Hematopoietic multipotent progenitor cell (in vitro differentiated cells): ENCODE measurements around the gene SLC36A4. TPM values are rescaled to one million over a fixed set of nuclear protein-coding genes. Genes with fewer than 3 reads are reported as not detected.
"Not testable (repeated sequence)": the region's sequence is repeated elsewhere in the genome, so short reads cannot be mapped to it uniquely, and the experiment has no call there.

Source experiments
- DNase-seq, 3 donors: peaks; one replicate each; pipeline ENCODE4 v3.0.0-alpha.2; 2011 to 2015; ENCODE audit warnings: low read depth in 2 of 3, low spot score in 2 of 3
- total RNA-seq: library from RNA; depleted of rRNA; stranded (reverse); fragments of >200 nt; gene quantifications from one replicate; pipeline ENCODE4 v1.2.3, GENCODE V29; 2012

Gene SLC36A4
- total RNA-seq, 1 donor, result 12.1 TPM

- DNase-seq, result no peak
Observed at GRCh38 chr11:93194673-93195291, 3.0 kb downstream of the SLC36A4 start.

- no peak for DNase-seq
Observed at GRCh38 chr11:93193731-93194130, 4.1 kb downstream of the SLC36A4 start.

DNA sequence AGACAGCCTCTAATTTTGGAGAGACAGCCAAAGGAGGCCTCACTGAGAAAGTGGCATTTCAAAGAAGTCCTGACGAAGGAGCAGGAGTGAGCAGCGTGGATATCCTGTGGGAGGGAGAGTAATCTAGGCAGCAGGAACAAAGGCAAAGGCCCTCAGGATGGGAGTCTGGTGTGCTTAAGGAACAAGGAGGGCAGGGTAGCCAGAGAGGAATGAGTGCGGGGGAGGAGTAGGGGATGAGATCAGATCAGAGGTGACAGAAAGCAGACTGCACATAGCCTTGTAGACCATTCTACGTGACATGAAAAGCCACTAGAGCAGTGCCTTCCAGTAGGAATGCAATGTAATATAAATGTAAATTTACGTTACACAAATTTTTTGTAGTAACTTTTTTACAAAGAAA, 5.6 kb downstream of the SLC36A4 start:
- DNase-seq, result no peak

GRCh38 chr11:93189462-93189861, 8.3 kb downstream of the SLC36A4 start:
- DNase-seq, result no peak

GRCh38 chr11:93188726-93189125, 9.1 kb downstream of the SLC36A4 start:
- no peak for DNase-seq

GRCh38 chr11:93187290-93187689, 10.5 kb downstream of the SLC36A4 start:
- no peak for DNase-seq

GRCh38 chr11:93177891-93178290, 19.9 kb downstream of the SLC36A4 start:
- DNase-seq, result not testable (repeated sequence)

GRCh38 chr11:93169950-93170561, 27.7 kb downstream of the SLC36A4 start:
- DNase-seq, result peak in 1 of 3 donors; percentile 29

- no peak for DNase-seq
Observed at GRCh38 chr11:93169143-93169542, 28.6 kb downstream of the SLC36A4 start.

DNA sequence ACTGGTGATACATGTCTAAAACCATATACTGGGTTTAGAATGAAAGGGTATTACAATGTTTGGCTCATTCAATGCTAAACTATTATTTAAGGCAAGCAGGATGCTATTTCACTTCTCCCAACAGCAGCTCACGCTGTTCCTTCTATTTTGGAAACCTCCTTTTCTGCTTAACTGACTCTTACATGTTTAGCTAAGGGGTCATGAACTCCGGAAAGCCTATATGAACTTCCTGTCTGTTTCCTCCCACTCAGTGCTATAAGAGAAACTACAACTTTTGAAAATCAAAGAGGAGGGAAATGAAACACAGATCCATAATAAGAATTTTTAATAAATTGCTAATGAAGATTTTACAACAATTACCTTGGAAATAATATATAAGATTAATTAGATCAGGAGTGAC, 30.9 kb downstream of the SLC36A4 start:
- DNase-seq, result no peak

GRCh38 chr11:93166194-93166593, 31.6 kb downstream of the SLC36A4 start:
- no peak for DNase-seq

- no peak for DNase-seq
Observed at GRCh38 chr11:93160808-93161207, 37.0 kb downstream of the SLC36A4 start.

DNA sequence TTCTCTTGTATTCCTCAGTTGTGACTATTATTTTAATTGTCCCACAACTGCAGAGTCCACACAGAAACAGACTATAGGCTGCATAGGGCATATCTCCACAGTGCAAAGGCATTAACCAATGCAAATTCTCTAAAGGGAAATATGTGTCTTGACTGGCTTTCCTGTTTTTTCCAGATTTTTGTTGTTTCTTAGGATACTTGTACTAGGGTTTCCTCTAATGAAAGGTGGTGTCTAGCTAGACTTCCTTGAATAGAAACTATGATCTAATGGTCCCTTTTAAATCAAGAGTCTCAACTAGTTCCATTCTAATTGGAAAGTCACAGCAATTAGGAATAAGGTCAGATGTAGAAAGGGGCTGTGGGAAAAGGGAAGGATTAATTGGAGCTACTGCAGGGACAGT, 37.6 kb downstream of the SLC36A4 start:
- DNase-seq, result no peak

DNA sequence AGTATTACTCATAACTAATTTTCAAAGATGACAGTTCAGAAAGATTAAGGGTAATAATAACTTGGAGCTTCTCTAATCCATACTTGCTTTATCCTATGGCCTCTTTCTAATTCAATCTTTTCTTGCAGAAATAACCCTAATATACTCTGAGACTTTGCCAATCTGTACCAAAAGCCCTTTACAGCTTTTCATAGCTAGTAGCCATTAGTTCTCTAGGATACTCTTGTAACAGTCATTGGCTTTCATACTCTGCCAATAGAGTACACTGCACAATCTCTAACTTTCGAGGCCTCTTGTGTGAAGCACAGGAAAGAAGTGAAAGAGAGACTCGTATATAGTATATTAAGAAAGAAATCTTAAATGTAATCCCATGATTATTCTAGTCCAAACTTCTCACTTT, 38.1 kb downstream of the SLC36A4 start:
- DNase-seq, result no peak

GRCh38 chr11:93155738-93156137, 42.1 kb downstream of the SLC36A4 start:
- DNase-seq, result no peak

GRCh38 chr11:93145390-93145915, 52.3 kb downstream of the SLC36A4 start:
- DNase-seq, result no peak

DNA sequence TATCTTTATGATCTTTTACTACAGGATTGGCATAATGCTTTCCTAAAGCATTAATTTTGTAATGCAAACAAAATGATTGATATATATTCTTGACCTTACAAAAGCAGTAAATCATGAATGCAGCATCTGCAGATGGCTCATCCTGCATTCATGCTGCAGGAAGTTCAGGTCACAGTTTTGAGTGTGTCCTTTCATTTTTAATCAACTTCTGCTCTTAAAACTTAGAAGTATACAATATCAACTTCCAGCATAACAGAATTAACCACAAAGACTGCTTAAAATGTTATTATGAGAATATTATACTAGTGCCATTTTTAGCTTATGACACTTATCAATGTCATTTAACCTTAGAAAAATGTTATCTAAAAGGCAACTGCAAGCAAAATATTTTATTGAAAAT, 54.0 kb downstream of the SLC36A4 start:
- no peak for DNase-seq

DNA sequence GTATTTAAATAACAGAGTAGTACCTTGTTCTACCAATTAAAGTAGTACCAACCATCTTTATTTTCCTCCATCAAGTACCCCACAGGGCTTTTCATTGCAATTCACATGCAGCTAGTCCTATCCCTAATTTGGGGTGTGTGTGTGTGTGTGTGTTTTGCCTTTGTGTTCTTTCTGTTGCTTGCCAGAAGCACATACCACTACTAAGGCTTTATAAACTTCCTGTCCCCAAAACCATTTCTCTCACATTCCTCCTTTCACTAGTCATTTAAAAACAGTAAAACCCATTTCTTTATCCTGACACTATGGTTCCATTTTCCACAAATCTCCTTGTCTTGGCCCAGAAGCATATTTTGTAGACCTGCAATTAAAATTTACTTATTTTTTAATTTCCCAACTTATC, 54.6 kb downstream of the SLC36A4 start:
- no peak for DNase-seq

DNA sequence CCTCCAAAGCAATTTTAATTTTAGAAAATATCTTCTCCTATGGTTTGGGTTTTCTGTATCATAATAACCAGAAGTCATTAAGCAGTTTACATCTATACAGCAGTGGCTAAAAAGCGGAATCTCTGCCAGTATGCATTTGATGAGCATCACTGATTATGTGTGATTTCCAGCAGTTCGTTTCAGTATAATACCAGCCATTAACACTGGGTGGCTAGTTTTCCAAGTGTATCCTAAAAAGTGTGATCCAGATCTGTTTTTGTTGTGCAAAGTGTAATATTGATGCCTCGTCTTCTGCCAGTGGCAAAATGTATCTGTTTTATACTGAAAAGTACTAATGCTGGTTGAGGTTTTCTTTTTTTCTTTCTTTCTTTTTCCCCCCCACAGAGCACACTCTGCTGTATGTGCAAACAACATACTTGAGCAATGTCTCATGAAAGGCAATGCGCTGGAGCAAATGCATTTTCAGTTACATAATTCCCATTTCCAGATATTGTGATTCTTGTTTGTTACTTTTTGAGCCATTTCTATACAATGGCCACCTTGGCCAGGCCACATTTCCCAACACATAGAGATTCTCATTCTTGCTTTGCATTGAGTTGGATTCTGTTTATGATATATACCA, 64.2 kb downstream of the SLC36A4 start:
- DNase-seq, result no peak

DNA sequence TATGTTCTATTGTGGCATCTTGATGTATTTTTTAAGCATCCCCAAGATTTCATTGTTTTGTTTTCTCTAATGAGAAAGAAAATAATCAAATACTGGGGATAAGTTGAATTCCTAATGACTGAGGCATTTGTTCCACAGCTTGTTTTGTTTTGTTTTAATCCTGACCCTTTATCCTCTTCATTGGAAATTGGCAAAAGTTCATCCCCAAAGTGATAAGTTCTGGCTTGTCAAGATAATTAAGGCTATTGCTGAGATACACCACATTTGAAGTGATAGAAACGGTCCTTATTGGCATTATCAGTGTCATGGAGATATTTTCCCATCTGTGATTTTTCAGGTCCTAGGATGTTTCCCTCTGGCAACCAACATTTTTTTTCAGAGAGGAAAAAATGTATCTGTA, 65.0 kb downstream of the SLC36A4 start:
- DNase-seq, result no peak

DNA sequence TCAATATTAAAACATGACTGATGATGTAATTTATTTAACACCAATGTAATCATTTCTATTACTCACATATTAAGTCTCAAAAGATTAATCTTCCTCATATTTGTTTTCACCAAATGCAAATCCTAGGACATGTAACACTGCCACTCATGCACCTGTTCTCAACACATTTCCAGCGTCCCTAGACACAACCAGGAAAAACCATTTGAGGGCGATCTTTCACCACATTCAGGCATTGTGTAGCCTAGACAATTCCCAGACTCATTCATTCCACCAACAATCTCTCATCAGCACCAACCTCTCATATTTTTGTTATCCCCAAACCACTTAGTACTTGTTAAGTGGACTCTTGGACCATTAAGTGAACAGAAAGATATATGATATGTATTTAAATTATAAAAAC, 66.1 kb downstream of the SLC36A4 start:
- no peak for DNase-seq

GRCh38 chr11:93128574-93128973, 69.2 kb downstream of the SLC36A4 start:
- no peak for DNase-seq
